K562 (cell line): ENCODE data around the gene SPRR2D. TPM values are rescaled to one million over a fixed set of nuclear protein-coding genes. Genes with fewer than 3 reads are reported as not detected.
A peak's percentile ranks its signal among the peaks of the same experiment; 100 is the strongest.

Experiments
- ATAC-seq: fragments of 200-7000 bp; cut with Tn5 transposase; 3 replicates; pipeline ENCODE4 v1.9.1; 2020; ENCODE audit warnings: moderate library complexity
- BruUV-seq: library from RNA; stranded (reverse); fragments of 400-500 nt; replicated peaks from 2 replicates; lab custom pipeline; 2021; lab: Mats Ljungman, UMichigan
- CTCF ChIA-PET: fragments of 300-600 bp; formaldehyde crosslinking; extraction: SDS; loops from one replicate; lab custom pipeline; 2021; ENCODE audit warnings: low intra/inter-chr PET ratio; lab: Yijun Ruan, JAX
- POLR2A ChIA-PET: fragments of 300-600, 350-650 bp; sonication (Branson Sonifier 250); formaldehyde crosslinking; extraction: SDS; loops from one replicate; lab custom pipeline; 2021; ENCODE audit warnings: antibody characterized with exemption, inconsistent platforms; lab: Yijun Ruan, JAX
- DNase-seq, 4 experiments: peaks; one replicate each; pipeline versions ENCODE4 v3.0.0 to v3.0.0-alpha.2; 2011 to 2018; ENCODE audit warnings: low spot score in 3 of 4, mixed read lengths in 3 of 4; ENCODE audit errors: extremely low read depth in 1 of 4
- FAIRE-seq: peaks from 2 replicates; lab custom pipeline; 2011; peaks lifted over from hg19 to GRCh38; lab: Jason Lieb, UNC
- H2AFZ ChIP-seq: 2 replicates; pipeline ENCODE4 v1.6.0; 2011; ENCODE audit warnings: low read depth, low read length, control low read depth, inconsistent platforms
- H3K27ac ChIP-seq: fragments of 200-600 bp; 3 replicates; pipeline ENCODE4 v1.8.0; 2011; ENCODE audit warnings: low read depth, mild to moderate bottlenecking, control low read depth, inconsistent platforms, low read length, moderate library complexity, mixed read lengths; ENCODE audit errors: extremely low read depth
- H3K27me3 ChIP-seq, 2 experiments: fragments of 300-600 bp in 1 of 2; 2 replicates in 1 of 2; 3 replicates in 1 of 2; pipeline versions ENCODE4 v1.6.0 to v1.8.0; 2011; ENCODE audit warnings: inconsistent platforms in 2 of 2, low read length in 2 of 2, mild to moderate bottlenecking in 1 of 2, mixed read lengths in 1 of 2, moderate library complexity in 1 of 2; ENCODE audit not compliant: control insufficient read depth in 2 of 2, insufficient read depth in 2 of 2
- H3K36me3 ChIP-seq: fragments of 300-600 bp; 3 replicates; pipeline ENCODE4 v1.8.0; 2011; ENCODE audit warnings: mild to moderate bottlenecking, low read length, inconsistent platforms; ENCODE audit not compliant: control insufficient read depth, insufficient read depth
- H3K4me1 ChIP-seq, 2 experiments: fragments of 200-600 bp in 1 of 2; replicated peaks in 1 of 2; 2 replicates in 1 of 2; 3 replicates in 1 of 2; pipeline versions ENCODE4 v1.5.1 to v1.8.0; 2011; ENCODE audit warnings: inconsistent platforms in 2 of 2, low read length in 2 of 2, mild to moderate bottlenecking in 1 of 2, mixed read lengths in 1 of 2, moderate library complexity in 1 of 2; ENCODE audit not compliant: control insufficient read depth in 2 of 2, insufficient read depth in 2 of 2
- H3K4me2 ChIP-seq: 2 replicates; pipeline ENCODE4 v1.6.1; 2011; ENCODE audit warnings: low read length, control low read depth, inconsistent platforms, mixed read lengths; ENCODE audit not compliant: insufficient read depth
- H3K4me3 ChIP-seq: fragments of 200-600 bp; sonication (generic), shearing (Covaris generic); 2 replicates; pipeline ENCODE4 v1.5.1; 2016; ENCODE audit warnings: control low read depth, inconsistent platforms
- H3K79me2 ChIP-seq: fragments of 200-600 bp; 3 replicates; pipeline ENCODE4 v1.8.0; 2011; ENCODE audit warnings: low read length, inconsistent platforms; ENCODE audit not compliant: control insufficient read depth, insufficient read depth
- H3K9ac ChIP-seq, 2 experiments: 2 replicates each; pipeline versions ENCODE4 v1.6.0 to v1.6.1; 2011; ENCODE audit warnings: low read depth in 2 of 2, low read length in 2 of 2, control low read depth in 1 of 2, inconsistent platforms in 1 of 2, mild to moderate bottlenecking in 1 of 2, mixed read lengths in 1 of 2; ENCODE audit not compliant: insufficient read depth in 1 of 2
- H3K9me1 ChIP-seq: one replicate; pipeline ENCODE4 v1.6.0; 2011; ENCODE audit warnings: inconsistent platforms, mild to moderate bottlenecking, low read length, moderate library complexity; ENCODE audit not compliant: control insufficient read depth, insufficient read depth
- H3K9me3 ChIP-seq: replicated peaks from 2 replicates; pipeline ENCODE4 v1.5.1; 2011; ENCODE audit warnings: low read depth, low read length, inconsistent platforms; ENCODE audit not compliant: control insufficient read depth, insufficient read depth
- H4K20me1 ChIP-seq: replicated peaks from 2 replicates; pipeline ENCODE4 v1.6.1; 2011; ENCODE audit warnings: low read length, inconsistent platforms, mixed read lengths; ENCODE audit not compliant: control insufficient read depth, insufficient read depth
- BRD4 ChIP-seq: fragments of 200-600 bp; sonication (generic); IDR thresholded peaks from 2 replicates; pipeline ENCODE4 v1.6.1; 2017; ENCODE audit warnings: inconsistent platforms
- CHD1 ChIP-seq: fragments of 200-600 bp; sonication (generic); IDR thresholded peaks from one replicate; pipeline ENCODE4 v1.6.1; 2012; ENCODE audit warnings: mild to moderate bottlenecking, moderate library complexity, low read length, inconsistent platforms
- DPF2 ChIP-seq: fragments of 450-650 bp; IDR thresholded peaks from 2 replicates; pipeline ENCODE4 v1.6.1; 2016
- KAT2B ChIP-seq: IDR thresholded peaks from one replicate; pipeline ENCODE4 v1.6.1; 2012; ENCODE audit warnings: low read depth, mild to moderate bottlenecking, control low read depth, inconsistent platforms, low read length, moderate library complexity
- NFIC ChIP-seq: fragments of 450-650 bp; IDR thresholded peaks from 2 replicates; pipeline ENCODE4 v1.6.1; 2017; ENCODE audit warnings: mild to moderate bottlenecking, inconsistent platforms
- NRF1 ChIP-seq, 2 experiments: fragments of 450-650 bp; IDR thresholded peaks in 1 of 2; conservative IDR thresholded peaks in 1 of 2; 2 replicates each; pipeline ENCODE4 v1.6.1; 2014; ENCODE audit warnings: mild to moderate bottlenecking in 2 of 2
- POLR2AphosphoS2 ChIP-seq: IDR thresholded peaks from 2 replicates; pipeline ENCODE4 v1.6.1; 2012; ENCODE audit warnings: low read length, improper control_type of control experiment
- RCOR1 ChIP-seq, 2 experiments: IDR thresholded peaks; 2 replicates each; pipeline ENCODE4 v1.6.1; 2012; ENCODE audit warnings: low read depth in 2 of 2, low read length in 2 of 2, borderline replicate concordance in 1 of 2, improper control_type of control experiment in 1 of 2
- TCF7 ChIP-seq: sonication (generic); IDR thresholded peaks from 2 replicates; pipeline ENCODE4 v1.6.1; 2016; ENCODE audit warnings: antibody characterized with exemption, borderline replicate concordance
- TRIM24 ChIP-seq, 2 experiments: fragments of 450-650 bp; IDR thresholded peaks; 2 replicates each; pipeline ENCODE4 v1.6.1; 2016
- XRCC4 ChIP-seq: IDR thresholded peaks from one replicate; pipeline ENCODE4 v1.6.1; 2011; ENCODE audit not compliant: insufficient read depth, insufficient read length; ENCODE audit errors: extremely low read depth
- ZNF121 ChIP-seq: sonication (generic); formaldehyde crosslinking; conservative IDR thresholded peaks from 2 replicates; pipeline ENCODE4 v1.8.0; 2022; ENCODE audit warnings: missing genetic modification reagents
- ZNF324 ChIP-seq: fragments of 250-450 bp; sonication (Bioruptor Pico); IDR thresholded peaks from 2 replicates; pipeline ENCODE4 v1.4.0; 2020; ENCODE audit warnings: mild to moderate bottlenecking
- ZNF75A ChIP-seq: fragments of 450-650 bp; formaldehyde crosslinking; IDR thresholded peaks from 2 replicates; pipeline ENCODE4 v1.4.0; 2020; ENCODE audit warnings: mild to moderate bottlenecking
- WGBS: fragments of 100-300 bp; shearing (Covaris generic); methylation state at CpG from one replicate; pipeline ENCODE4 v1.1.6; 2016; ENCODE audit warnings: low coverage, mixed read lengths; ENCODE audit not compliant: insufficient coverage; ENCODE audit errors: missing lambda C conversion rate; 5-methylcytosine and 5-hydroxymethylcytosine counted together
- in situ Hi-C: fragments of 300-500 bp; cut with MboI; formaldehyde crosslinking; loops from 4 replicates; pipeline ENCODE4 v1.15.0; 2018; ENCODE audit warnings: inconsistent platforms, mixed read lengths
- intact Hi-C: fragments of 100-400 bp; cut with micrococcal nuclease; formaldehyde crosslinking; loops from 2 replicates; pipeline ENCODE4 v1.14.2; 2022
- polyA plus RNA-seq, 8 experiments: library from polyadenylated mRNA; depleted of rRNA in 4 of 8; stranded (reverse) in 5 of 8; unstranded in 3 of 8; fragments of >200 nt; fragmentation: Nextera tagmentation in 2 of 8; fragmentation: Illumina TruSeq in 1 of 8; extraction: Ambion mirVana in 2 of 8; extraction: Trizol in 1 of 8; gene quantifications; 2 replicates each; pipeline versions ENCODE4 v1.2.1 to v1.2.3, GENCODE V29; 2011 to 2014; ENCODE audit warnings: inconsistent platforms in 1 of 8, missing spikeins in 1 of 8
- total RNA-seq, 7 experiments: library from RNA; depleted of rRNA in 6 of 7; stranded (reverse); fragments of >200 nt in 6 of 7; fragmentation: Illumina TruSeq in 2 of 7; extraction: Trizol in 2 of 7; gene quantifications; 2 replicates each; pipeline versions ENCODE4 v1.2.1 to v1.2.3, GENCODE V29; 2011 to 2021; ENCODE audit warnings: low replicate concordance in 1 of 7
- TF ChIP-seq, protein P1 (sequence below): fragments of 450-650 bp; IDR thresholded peaks from 2 replicates; pipeline ENCODE4 v1.6.1; 2016; ENCODE audit warnings: antibody characterized with exemption
- TF ChIP-seq, protein P2 (sequence below): fragments of 450-650 bp; conservative IDR thresholded peaks from 2 replicates; pipeline ENCODE4 v1.6.1; 2016; ENCODE audit warnings: missing genetic modification characterization, low read depth, mild to moderate bottlenecking, missing compliant biosample characterization, moderate library complexity
- TF ChIP-seq, protein P3 (sequence below), 2 experiments: fragments of 450-650 bp; conservative IDR thresholded peaks; 2 replicates each; pipeline ENCODE4 v1.6.1; 2017; ENCODE audit warnings: mild to moderate bottlenecking in 2 of 2, moderate library complexity in 2 of 2
- TF ChIP-seq, protein P4 (sequence below): fragments of 450-650 bp; IDR thresholded peaks from 2 replicates; pipeline ENCODE4 v1.6.1; 2016; ENCODE audit warnings: low read depth, mild to moderate bottlenecking, moderate library complexity
- TF ChIP-seq, protein P5 (sequence below): sonication (generic); IDR thresholded peaks from 2 replicates; pipeline ENCODE4 v1.6.1; 2016

SPRR2D gene
- total and polyA plus RNA-seq, 9 of the 15 experiments (the other 6 are each of a cell fraction or from before 2014, with no cell fraction given), result 0.91 to 5.1 (median 3.2) TPM; not detected in 1

DNA sequence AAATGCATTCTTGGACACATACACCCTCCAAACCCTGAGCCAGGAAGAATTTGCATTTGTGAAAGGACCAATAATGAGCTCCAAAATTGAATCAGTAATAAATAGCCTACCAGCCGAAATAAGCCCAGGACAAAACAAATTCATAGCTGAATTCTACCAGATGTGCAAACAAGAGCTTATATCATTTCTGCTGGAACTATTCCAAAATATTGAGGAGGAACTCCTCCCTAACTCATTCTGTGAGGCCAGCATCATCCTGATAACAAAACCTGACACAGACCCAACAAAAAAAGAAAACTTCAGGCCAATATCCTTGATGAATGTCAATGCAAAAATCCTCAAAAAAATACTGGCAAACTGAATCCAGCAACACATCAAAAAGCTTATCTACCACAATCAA is 46.7 kb upstream of the SPRR2D start:
- Histone ChIP-seq H4K20me1 (no peaks in the 10 kb centered on the region), H3K9me1 (no peaks in the 10 kb centered on the region), H3K27me3 (no peaks in the 10 kb centered on the region), H3K79me2 (no peaks in the 10 kb centered on the region), H2AFZ (no peak overlapping the region), H3K4me3 (no peak overlapping the region), H3K27ac (no peak overlapping the region), H3K36me3 (no peaks in the 10 kb centered on the region), H3K9me3 (no peaks in the 10 kb centered on the region), H3K4me1 (peaks cover 0 to 4% of the 10 kb centered on the region in 2 experiments; a peak in 2 of 5 replicates), H3K4me2 (no peak overlapping the region), H3K9ac (no peak overlapping the region)
- 0% methylated on average over 1 of the region's 1 CpG for WGBS
- in situ Hi-C loops, result no loop called here
- BruUV-seq, result no TSS peak
- ChIA-PET POLR2A (interaction anchor here (1.0 kb wide), 2 partner anchors 11 to 29 kb away, joined by 3 read pairs; no protein-coding TSS in a partner anchor), CTCF (no interaction called here)
- FAIRE-seq, result peak; percentile 73
- ATAC-seq, result peak; percentile 37; the same call in 2 of the 3 replicates
- intact Hi-C loops, result no loop called here
- DNase-seq, result peak in 1 of 4 experiments; percentile 24
- TF ChIP-seq KAT2B (no peak), ZNF121 (CRISPR knock-in tag) (no peak), ZNF75A (CRISPR knock-in tag) (no peak), BRD4 (no peak), DPF2 (peak; percentile 43; the same call in 1 of the 2 replicates), XRCC4 (no peak), ZNF324 (CRISPR knock-in tag) (peak; percentile 78), TRIM24 (IDR thresholded peaks at IDR 0.05) (no peak), NFIC (peak; percentile 89), TCF7 (no peak), CHD1 (no peak), RCOR1 (IDR thresholded peaks at IDR 0.05; ENCODE audit: borderline replicate concordance in 1 of 2, low read depth in 2 of 2, low read length in 2 of 2) (0 out of 4 replicates have a peak, but pooled peaks of 1 of the 2 experiments have one; percentile 11), POLR2AphosphoS2 (no peak), NRF1 (conservative IDR thresholded peaks at IDR 0.05 in 1 of 2, IDR thresholded peaks at IDR 0.05 in 1 of 2) (no peak)
- TF ChIP-seq, protein P1, sequence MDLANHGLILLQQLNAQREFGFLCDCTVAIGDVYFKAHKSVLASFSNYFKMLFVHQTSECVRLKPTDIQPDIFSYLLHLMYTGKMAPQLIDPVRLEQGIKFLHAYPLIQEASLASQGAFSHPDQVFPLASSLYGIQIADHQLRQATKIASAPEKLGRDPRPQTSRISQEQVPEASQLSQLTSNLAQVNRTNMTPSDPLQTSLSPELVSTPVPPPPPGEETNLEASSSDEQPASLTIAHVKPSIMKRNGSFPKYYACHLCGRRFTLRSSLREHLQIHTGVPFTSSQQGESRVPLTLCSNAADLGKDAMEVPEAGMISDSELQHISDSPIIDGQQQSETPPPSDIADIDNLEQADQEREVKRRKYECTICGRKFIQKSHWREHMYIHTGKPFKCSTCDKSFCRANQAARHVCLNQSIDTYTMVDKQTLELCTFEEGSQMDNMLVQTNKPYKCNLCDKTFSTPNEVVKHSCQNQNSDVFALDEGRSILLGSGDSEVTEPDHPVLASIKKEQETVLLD, result no peak
- TF ChIP-seq, protein P2, sequence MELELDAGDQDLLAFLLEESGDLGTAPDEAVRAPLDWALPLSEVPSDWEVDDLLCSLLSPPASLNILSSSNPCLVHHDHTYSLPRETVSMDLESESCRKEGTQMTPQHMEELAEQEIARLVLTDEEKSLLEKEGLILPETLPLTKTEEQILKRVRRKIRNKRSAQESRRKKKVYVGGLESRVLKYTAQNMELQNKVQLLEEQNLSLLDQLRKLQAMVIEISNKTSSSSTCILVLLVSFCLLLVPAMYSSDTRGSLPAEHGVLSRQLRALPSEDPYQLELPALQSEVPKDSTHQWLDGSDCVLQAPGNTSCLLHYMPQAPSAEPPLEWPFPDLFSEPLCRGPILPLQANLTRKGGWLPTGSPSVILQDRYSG (tag), result no peak
- TF ChIP-seq, protein P3, sequence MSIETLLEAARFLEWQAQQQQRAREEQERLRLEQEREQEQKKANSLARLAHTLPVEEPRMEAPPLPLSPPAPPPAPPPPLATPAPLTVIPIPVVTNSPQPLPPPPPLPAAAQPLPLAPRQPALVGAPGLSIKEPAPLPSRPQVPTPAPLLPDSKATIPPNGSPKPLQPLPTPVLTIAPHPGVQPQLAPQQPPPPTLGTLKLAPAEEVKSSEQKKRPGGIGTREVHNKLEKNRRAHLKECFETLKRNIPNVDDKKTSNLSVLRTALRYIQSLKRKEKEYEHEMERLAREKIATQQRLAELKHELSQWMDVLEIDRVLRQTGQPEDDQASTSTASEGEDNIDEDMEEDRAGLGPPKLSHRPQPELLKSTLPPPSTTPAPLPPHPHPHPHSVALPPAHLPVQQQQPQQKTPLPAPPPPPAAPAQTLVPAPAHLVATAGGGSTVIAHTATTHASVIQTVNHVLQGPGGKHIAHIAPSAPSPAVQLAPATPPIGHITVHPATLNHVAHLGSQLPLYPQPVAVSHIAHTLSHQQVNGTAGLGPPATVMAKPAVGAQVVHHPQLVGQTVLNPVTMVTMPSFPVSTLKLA (conservative IDR thresholded peaks at IDR 0.05), result no peak
- TF ChIP-seq, protein P4, sequence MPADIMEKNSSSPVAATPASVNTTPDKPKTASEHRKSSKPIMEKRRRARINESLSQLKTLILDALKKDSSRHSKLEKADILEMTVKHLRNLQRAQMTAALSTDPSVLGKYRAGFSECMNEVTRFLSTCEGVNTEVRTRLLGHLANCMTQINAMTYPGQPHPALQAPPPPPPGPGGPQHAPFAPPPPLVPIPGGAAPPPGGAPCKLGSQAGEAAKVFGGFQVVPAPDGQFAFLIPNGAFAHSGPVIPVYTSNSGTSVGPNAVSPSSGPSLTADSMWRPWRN, result no peak
- TF ChIP-seq, protein P5, sequence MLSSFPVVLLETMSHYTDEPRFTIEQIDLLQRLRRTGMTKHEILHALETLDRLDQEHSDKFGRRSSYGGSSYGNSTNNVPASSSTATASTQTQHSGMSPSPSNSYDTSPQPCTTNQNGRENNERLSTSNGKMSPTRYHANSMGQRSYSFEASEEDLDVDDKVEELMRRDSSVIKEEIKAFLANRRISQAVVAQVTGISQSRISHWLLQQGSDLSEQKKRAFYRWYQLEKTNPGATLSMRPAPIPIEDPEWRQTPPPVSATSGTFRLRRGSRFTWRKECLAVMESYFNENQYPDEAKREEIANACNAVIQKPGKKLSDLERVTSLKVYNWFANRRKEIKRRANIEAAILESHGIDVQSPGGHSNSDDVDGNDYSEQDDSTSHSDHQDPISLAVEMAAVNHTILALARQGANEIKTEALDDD, result no peak
